Activated CD4-positive, alpha-beta memory T cell treated with anti-CD3 and anti-CD28 coated beads, Interleukin-2, amount 10 ng/mL, durations not matched to agents 7 days and 5 days (primary cell): Measurements from ENCODE around the gene ITGB1BP1. TPM values are rescaled to one million over a fixed set of nuclear protein-coding genes. Genes with fewer than 3 reads are reported as not detected.

Experiments used
- CTCF ChIA-PET: fragments of 350-600 bp; sonication (Branson Sonifier 250); formaldehyde crosslinking; loops from one replicate; lab custom pipeline; 2021; ENCODE audit warnings: antibody characterized with exemption, inconsistent platforms; lab: Charles Lee
- POLR2A ChIA-PET: fragments of 350-600 bp; sonication (Branson Sonifier 250); formaldehyde crosslinking; loops from one replicate; lab custom pipeline; 2021; ENCODE audit warnings: antibody characterized with exemption; lab: Charles Lee
- DNase-seq: peaks from one replicate; pipeline ENCODE4 v3.0.0-alpha.2; 2020
- H3K27ac Mint-ChIP-seq: one replicate; pipeline ENCODE4 v1.8.0; 2021; ENCODE audit warnings: mild to moderate bottlenecking, mixed read lengths
- H3K27me3 Mint-ChIP-seq: one replicate; pipeline ENCODE4 v1.8.0; 2021; ENCODE audit warnings: mixed read lengths
- H3K36me3 Mint-ChIP-seq: one replicate; pipeline ENCODE4 v1.8.0; 2021; ENCODE audit warnings: low read depth, mixed read lengths
- H3K4me1 Mint-ChIP-seq: one replicate; pipeline ENCODE4 v1.8.0; 2021; ENCODE audit warnings: mixed read lengths
- H3K4me3 Mint-ChIP-seq: one replicate; pipeline ENCODE4 v1.8.0; 2021; ENCODE audit warnings: mild to moderate bottlenecking, mixed read lengths
- H3K9me3 Mint-ChIP-seq: one replicate; pipeline ENCODE4 v1.8.0; 2021; ENCODE audit warnings: mixed read lengths
- total RNA-seq, 2 experiments: library from RNA; stranded (reverse); gene quantifications; one replicate each; pipeline ENCODE4 v1.2.3, GENCODE V29; 2021

Gene ITGB1BP1
- total RNA-seq, 2 experiments from 2014 or later: 112 to 119 TPM

DNA sequence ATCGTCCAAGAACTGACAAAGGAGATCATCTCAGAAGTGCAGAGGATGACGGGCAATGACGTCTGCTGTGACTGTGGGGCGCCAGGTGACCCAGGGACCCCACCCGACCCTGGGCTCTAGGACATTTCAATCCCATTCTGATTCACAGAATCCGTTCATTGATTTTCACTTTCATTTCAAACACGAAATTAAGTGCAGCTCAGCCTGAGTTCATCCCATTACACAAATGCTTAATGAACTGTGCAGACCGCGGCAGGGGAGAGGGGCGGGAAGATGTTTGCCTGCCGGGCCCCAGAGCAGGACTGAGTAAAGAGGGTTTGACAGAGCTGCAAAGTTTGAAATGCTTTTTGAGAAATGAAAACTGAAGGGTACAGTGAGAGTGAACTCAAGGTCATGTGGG, 67.1 kb downstream of the ITGB1BP1 start:
- Mint-ChIP-seq H3K4me1 (peaks cover 5% of the 10 kb centered on the region), H3K27me3 (peaks cover 51% of the 10 kb centered on the region), H3K4me3 (no peak overlapping the region), H3K36me3 (no peaks in the 10 kb centered on the region), H3K27ac (no peak overlapping the region), H3K9me3 (no peaks in the 10 kb centered on the region)
- DNase-seq: no peak
- POLR2A ChIA-PET: no interaction called here
- CTCF ChIA-PET: interaction anchor here (1.2 kb wide), 1 partner anchor 9 kb away, joined by 3 read pairs; no protein-coding TSS in a partner anchor

DNA sequence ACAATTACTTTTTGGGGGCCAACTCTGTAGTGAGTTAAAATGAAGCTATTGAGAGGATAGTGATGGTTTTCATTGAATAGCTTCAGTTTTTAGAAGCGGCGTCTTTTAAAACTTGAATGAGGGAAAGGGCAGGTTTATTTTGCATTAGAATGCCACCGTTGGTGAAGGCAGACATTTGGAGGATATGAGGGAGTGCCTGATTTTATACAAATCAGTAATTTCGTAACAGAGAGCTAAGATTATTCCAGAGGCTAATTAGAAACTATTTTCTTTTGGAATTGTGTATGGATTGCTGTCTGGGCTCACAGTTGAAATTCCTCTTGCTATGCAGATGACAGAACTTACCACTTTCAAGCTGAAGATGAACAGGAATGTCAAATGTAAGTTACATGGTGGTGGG, 67.6 kb downstream of the ITGB1BP1 start:
- Mint-ChIP-seq H3K27ac (no peak overlapping the region), H3K27me3 (peaks cover 51% of the 10 kb centered on the region), H3K36me3 (no peaks in the 10 kb centered on the region), H3K9me3 (no peaks in the 10 kb centered on the region), H3K4me1 (peaks cover 5% of the 10 kb centered on the region), H3K4me3 (no peak overlapping the region)
- CTCF ChIA-PET: interaction anchor here (1.2 to 1.3 kb wide), 2 partner anchors 9 to 15 kb away, joined by 3 read pairs; no protein-coding TSS in a partner anchor
- POLR2A ChIA-PET: no interaction called here
- DNase-seq: no peak

DNA sequence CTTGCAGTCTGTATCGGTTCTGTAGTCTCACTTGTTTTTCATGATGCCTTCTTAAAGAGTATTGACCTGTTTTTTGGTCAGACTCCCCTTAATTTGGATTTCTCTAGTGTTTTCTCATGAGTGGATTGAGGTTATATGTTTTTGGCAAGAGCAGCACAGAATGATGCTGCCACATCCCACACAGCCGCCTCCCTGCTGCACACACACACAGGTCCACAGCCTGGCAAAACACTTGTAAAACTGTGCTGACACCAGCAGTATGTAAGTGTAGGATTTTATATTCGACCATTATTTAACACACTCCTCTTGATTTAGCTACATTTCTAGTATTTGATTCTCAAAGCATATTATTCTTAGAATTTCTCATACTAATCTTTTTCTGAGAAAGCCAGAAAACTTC, 68.1 kb downstream of the ITGB1BP1 start:
- H3K4me1 Mint-ChIP-seq: peaks cover 5% of the 10 kb centered on the region
- DNase-seq: no peak
- no peak overlapping the region for H3K4me3 Mint-ChIP-seq
- POLR2A ChIA-PET: no interaction called here
- H3K27ac Mint-ChIP-seq: no peak overlapping the region
- no peaks in the 10 kb centered on the region for H3K36me3 Mint-ChIP-seq
- peaks cover 49% of the 10 kb centered on the region for H3K27me3 Mint-ChIP-seq
- CTCF ChIA-PET: interaction anchor here (0.7 to 1.3 kb wide), 3 partner anchors 10 to 1240 kb away, joined by 3 read pairs; no protein-coding TSS in a partner anchor
- no peaks in the 10 kb centered on the region for H3K9me3 Mint-ChIP-seq

DNA sequence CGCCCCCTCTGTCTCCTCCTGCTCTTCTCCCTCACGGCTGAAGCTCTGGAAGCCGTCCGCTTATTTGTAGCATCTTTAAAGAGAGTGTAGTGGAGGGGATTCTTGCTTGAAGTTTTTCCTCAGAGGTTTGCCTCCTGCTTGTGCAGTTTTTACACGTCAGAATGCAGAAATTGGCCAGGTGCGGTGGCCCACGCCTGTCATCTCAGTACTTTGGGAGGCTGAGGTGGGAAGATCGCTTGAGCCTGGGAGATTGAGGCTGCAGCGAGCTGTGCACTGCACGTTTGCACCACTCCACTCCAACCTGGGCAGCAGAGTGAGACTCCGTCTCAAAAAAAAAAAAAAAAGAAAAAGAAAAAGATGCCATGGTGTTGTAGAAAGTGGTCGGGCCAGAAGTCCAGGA, 69.0 kb downstream of the ITGB1BP1 start:
- no peak for DNase-seq
- no peak overlapping the region for H3K4me3 Mint-ChIP-seq
- H3K36me3 Mint-ChIP-seq: no peaks in the 10 kb centered on the region
- peaks cover 40% of the 10 kb centered on the region for H3K27me3 Mint-ChIP-seq
- CTCF ChIA-PET: interaction anchor here (0.7 kb wide), 1 partner anchor 1239 kb away, joined by 3 read pairs; no protein-coding TSS in a partner anchor
- H3K27ac Mint-ChIP-seq: no peak overlapping the region
- POLR2A ChIA-PET: no interaction called here
- no peaks in the 10 kb centered on the region for H3K9me3 Mint-ChIP-seq
- H3K4me1 Mint-ChIP-seq: peaks cover 5% of the 10 kb centered on the region

Other genes starting within 250 kb of the ITGB1BP1 start
- gene ASAP2, start 216.7 kb downstream of the ITGB1BP1 start, total RNA-seq: under 1 TPM; 0.25 to 0.71 TPM
- 10 to 100 TPM; 49.7 to 51.7 TPM for gene CPSF3, start 126 bp upstream of the ITGB1BP1 start, total RNA-seq
- 10 to 100 TPM; 69.2 to 79.0 TPM for gene IAH1, start 51.0 kb upstream of the ITGB1BP1 start, total RNA-seq
- gene ADAM17, start 132.3 kb upstream of the ITGB1BP1 start, total RNA-seq: 10 to 100 TPM; 28.9 to 31.0 TPM
- 100 to 1,000 TPM; 335 to 351 TPM for gene YWHAQ, start 207.5 kb upstream of the ITGB1BP1 start, total RNA-seq